Loucy (cell line): Measurements from ENCODE around the gene IFNLR1.

Experiments used
- EZH2phosphoT487 ChIP-seq: fragments of 200-600 bp; IDR thresholded peaks from 2 replicates; pipeline ENCODE4 v1.6.1; 2018; ENCODE audit warnings: antibody characterized with exemption, mild to moderate bottlenecking, moderate library complexity, borderline replicate concordance
- TF ChIP-seq, protein P1 (sequence below): fragments of 200-600 bp; sonication (generic); conservative IDR thresholded peaks from 2 replicates; pipeline ENCODE4 v1.5.1; 2014; ENCODE audit warnings: mild to moderate bottlenecking, antibody characterized with exemption, low read length

DNA sequence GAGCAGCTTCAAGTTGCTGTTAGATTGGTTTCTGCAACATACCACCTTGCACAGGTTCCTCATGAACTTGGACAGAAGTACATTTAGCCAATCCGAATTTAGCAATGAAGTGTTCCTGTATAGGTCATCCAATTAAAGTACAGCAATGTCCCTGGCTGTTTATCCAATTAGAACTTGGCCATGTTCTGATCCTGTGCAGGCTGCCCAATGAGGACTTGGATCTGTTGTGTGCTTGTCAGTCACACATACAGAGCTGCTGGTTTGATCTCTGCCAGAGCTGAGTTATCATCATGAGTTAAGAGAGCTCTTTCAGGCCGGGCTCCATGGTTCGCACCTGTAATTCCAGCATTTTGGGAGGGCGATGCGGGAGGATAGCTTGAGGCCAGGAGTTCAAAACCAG is 22.0 kb upstream of the IFNLR1 start:
- TF ChIP-seq, protein P1, sequence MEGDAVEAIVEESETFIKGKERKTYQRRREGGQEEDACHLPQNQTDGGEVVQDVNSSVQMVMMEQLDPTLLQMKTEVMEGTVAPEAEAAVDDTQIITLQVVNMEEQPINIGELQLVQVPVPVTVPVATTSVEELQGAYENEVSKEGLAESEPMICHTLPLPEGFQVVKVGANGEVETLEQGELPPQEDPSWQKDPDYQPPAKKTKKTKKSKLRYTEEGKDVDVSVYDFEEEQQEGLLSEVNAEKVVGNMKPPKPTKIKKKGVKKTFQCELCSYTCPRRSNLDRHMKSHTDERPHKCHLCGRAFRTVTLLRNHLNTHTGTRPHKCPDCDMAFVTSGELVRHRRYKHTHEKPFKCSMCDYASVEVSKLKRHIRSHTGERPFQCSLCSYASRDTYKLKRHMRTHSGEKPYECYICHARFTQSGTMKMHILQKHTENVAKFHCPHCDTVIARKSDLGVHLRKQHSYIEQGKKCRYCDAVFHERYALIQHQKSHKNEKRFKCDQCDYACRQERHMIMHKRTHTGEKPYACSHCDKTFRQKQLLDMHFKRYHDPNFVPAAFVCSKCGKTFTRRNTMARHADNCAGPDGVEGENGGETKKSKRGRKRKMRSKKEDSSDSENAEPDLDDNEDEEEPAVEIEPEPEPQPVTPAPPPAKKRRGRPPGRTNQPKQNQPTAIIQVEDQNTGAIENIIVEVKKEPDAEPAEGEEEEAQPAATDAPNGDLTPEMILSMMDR, result no peak
- no peak for TF ChIP-seq EZH2phosphoT487
